SK-N-MC (cell line): ENCODE data around the gene ITGA7.

ENCODE experiments used
- DNase-seq: peaks from one replicate; pipeline ENCODE4 v3.0.0-alpha.2; 2011; ENCODE audit warnings: low read depth, low spot score
- H3K27ac ChIP-seq: fragments of 200-600 bp; sonication (generic); 2 replicates; pipeline ENCODE4 v1.5.1; 2016; ENCODE audit warnings: mixed run types
- H3K36me3 ChIP-seq: fragments of 200-600 bp; sonication (generic); 2 replicates; pipeline ENCODE4 v1.6.1; 2017; ENCODE audit warnings: antibody characterized with exemption, low read length, mixed read lengths; ENCODE audit not compliant: insufficient read depth
- H3K4me3 ChIP-seq: fragments of 200-600 bp; sonication (generic); 2 replicates; pipeline ENCODE4 v1.5.1; 2016
- H3K9ac ChIP-seq: fragments of 200-600 bp; sonication (generic); 2 replicates; pipeline ENCODE4 v1.8.0; 2017; ENCODE audit warnings: mixed run types, mixed read lengths; ENCODE audit not compliant: insufficient read length
- H3K9me3 ChIP-seq: fragments of 200-600 bp; sonication (generic); 2 replicates; pipeline ENCODE4 v1.6.1; 2017; ENCODE audit warnings: low read depth, mild to moderate bottlenecking, antibody characterized with exemption, low read length, moderate library complexity, mixed read lengths
- EZH2 ChIP-seq: fragments of 200-600 bp; sonication (generic); IDR thresholded peaks from one replicate; pipeline ENCODE4 v1.6.1; 2017; ENCODE audit warnings: antibody characterized with exemption
- FOXP2 ChIP-seq: optimal IDR thresholded peaks from 2 replicates; pipeline ENCODE3; 2011; ENCODE audit warnings: mild to moderate bottlenecking, moderate library complexity; ENCODE audit not compliant: insufficient read depth; ENCODE audit errors: extremely low read length, control extremely low read depth
- POLR2AphosphoS5 ChIP-seq: IDR thresholded peaks from 2 replicates; pipeline ENCODE4 v1.6.1; 2012; ENCODE audit warnings: mild to moderate bottlenecking, low read depth, low read length, borderline replicate concordance

ITGA7 gene

DNA sequence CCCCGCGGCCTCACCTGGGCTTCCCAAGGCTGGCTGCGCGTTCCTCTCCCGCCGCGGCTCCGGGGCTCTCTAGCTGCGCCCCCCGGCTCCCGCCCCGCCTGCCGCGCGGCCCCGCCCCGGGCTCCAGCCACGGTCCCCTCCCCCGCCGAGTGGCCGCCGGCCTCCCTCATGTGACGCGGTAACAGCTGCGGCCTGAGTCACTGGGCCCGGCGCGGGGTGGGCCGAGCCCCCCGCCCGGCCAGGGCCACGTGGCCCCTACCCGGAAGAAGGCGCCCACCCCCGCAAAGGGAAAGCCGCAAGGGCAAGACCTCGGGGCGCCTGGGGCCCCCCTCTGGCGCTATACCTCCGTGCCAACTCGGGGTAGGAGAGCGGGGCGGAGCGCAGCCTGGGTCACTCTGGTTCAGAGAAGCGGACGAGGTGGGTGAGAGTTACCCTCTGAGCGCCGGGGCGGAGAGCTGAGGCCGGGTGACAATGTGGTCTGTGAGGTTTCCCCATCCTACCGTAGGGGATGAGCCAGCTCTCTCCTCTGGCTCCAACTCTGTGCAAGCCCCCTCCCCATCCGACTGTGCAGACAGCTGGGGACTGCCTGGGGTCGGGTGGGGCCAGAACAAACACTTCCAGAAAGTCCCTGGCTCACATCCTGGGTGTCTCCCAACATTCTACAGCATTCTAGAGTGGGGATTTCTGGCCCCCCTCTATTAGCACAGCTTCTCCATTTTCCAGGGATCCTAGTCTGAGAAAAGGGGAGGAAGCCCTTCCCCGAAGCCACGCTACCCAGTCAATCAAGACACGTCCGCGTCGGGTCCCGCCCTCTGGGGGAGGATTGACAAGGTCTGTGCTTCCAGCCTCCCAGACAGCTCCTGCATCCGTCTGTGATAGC, 21.5 kb upstream of the ITGA7 start, which contains the start of gene CD63:
TSS of gene CD63 (minus strand) at position 71 of the 880 bp plus-strand sequence. CDS start 668 bp downstream, outside the sequence.
- Histone ChIP-seq H3K36me3 (peaks cover 27% of the 10 kb centered on the region), H3K9me3 (no peaks in the 10 kb centered on the region), H3K9ac (peak within 1 kb of the TSS; percentile 87), H3K27ac (peak within 1 kb of the TSS; percentile 65), H3K4me3 (peak within 1 kb of the TSS; percentile 87)
- TF ChIP-seq EZH2 (no peak), POLR2AphosphoS5 (peak; percentile 71)
- no peak for DNase-seq

- H3K4me3 ChIP-seq = peak overlapping the region; percentile 87
- TF ChIP-seq EZH2 = no peak
- TF ChIP-seq POLR2AphosphoS5 = no peak; the same call in 1 of the 2 replicates
These were observed 20.7 kb upstream of the ITGA7 start for GRCh38 chr12:55728186-55728938.

DNA sequence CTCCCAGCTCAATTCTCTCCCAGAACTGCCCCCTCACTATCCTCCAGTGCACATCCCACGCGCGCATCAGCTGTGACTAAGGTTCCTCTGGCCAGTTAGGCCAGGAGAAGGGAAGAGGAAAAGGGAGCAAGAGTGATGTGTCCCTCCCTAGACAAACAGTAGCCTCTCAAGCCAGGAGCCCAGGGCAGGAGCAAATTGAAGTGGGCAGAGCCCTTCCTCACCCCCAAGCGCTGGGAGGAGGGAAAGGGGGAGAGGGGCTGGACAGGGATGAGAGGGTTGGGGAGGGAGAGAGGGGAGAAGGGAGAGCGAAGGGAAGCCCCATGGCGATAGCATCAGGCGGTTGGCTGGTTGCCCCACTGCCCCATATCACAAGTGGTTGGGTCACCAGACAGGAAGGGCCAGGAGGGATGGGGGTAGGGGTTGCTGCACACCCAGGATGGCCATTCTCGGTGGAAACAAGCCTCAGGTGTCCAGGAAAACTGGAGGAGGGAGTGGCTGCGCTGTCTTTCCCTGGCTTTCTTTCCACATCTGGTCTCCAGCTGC, 20.0 kb upstream of the ITGA7 start:
- TF ChIP-seq POLR2AphosphoS5 (no peak), FOXP2 (no peak), EZH2 (no peak)
- Histone ChIP-seq H3K36me3 (peaks cover 32% of the 10 kb centered on the region), H3K27ac (no peak overlapping the region), H3K4me3 (peak overlapping the region; percentile 87), H3K9ac (peak overlapping the region; percentile 87), H3K9me3 (no peaks in the 10 kb centered on the region)
- DNase-seq = no peak

More at GRCh38 chr12:55728186-55728938, 20.7 kb upstream of the ITGA7 start:
- Histone ChIP-seq H3K9ac (peak overlapping the region; percentile 87), H3K27ac (peak overlapping the region; percentile 65), H3K36me3 (peaks cover 32% of the 10 kb centered on the region), H3K9me3 (no peaks in the 10 kb centered on the region)
- no peak for DNase-seq

- peaks cover 32% of the 10 kb centered on the region for H3K36me3 ChIP-seq
- peak overlapping the region; percentile 87 for H3K9ac ChIP-seq
- peak overlapping the region; percentile 87 for H3K4me3 ChIP-seq
- no peak overlapping the region for H3K27ac ChIP-seq
- DNase-seq = no peak
- no peaks in the 10 kb centered on the region for H3K9me3 ChIP-seq
- TF ChIP-seq FOXP2 (no peak), EZH2 (no peak), POLR2AphosphoS5 (no peak)
These were observed 19.3 kb upstream of the ITGA7 start for GRCh38 chr12:55726971-55727370.

DNA sequence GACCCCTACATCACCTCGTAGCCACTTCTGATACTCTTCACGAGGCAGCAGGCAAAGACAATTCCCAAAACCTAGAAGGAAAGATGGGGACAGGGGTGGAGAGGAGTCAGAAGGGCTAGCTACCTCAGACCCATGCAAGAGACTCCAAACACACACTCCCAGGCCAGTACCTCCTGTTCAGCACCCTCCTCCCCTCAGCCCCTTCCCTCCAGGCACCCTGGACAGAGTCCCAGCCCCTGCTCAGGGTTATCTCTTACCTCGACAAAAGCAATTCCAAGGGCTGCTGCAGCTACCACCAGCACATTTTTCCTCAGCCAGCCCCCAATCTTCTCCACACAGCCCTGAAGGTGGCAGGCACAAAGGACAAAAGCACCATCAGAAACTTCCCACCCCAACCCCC, 17.9 kb upstream of the ITGA7 start:
- H3K4me3 ChIP-seq = no peak overlapping the region
- H3K27ac ChIP-seq = no peak overlapping the region
- no peak for DNase-seq
- no peak overlapping the region for H3K9ac ChIP-seq
- H3K36me3 ChIP-seq = peaks cover 32% of the 10 kb centered on the region
- no peak for TF ChIP-seq EZH2
- TF ChIP-seq FOXP2 = no peak
- TF ChIP-seq POLR2AphosphoS5 = no peak
- H3K9me3 ChIP-seq = no peaks in the 10 kb centered on the region

DNA sequence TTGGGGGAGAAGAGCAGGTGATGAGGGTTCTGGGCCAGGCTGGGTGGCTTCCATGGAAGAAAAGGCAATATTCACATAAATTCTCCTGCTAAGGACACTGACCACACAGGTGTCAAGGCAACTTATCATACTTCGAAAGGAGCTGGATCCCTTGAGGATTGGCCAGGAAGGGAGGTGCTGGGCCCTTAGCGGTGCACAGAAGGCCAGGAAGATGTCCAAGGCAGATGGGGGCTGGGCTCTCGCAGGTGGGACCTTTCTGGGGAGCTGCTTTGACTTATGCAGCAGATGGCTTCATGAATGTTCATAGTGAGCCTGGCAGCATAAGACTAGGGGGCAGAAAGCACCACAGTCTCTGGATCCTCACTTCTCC, 17.2 kb upstream of the ITGA7 start:
- H3K36me3 ChIP-seq = peaks cover 32% of the 10 kb centered on the region
- no peak for DNase-seq
- H3K9me3 ChIP-seq = no peaks in the 10 kb centered on the region
- no peak overlapping the region for H3K27ac ChIP-seq
- no peak overlapping the region for H3K4me3 ChIP-seq
- H3K9ac ChIP-seq = no peak overlapping the region
- TF ChIP-seq EZH2 (no peak), FOXP2 (no peak), POLR2AphosphoS5 (no peak)

- no peak for DNase-seq
- Histone ChIP-seq H3K4me3 (no peak overlapping the region), H3K9ac (no peak overlapping the region), H3K9me3 (no peaks in the 10 kb centered on the region), H3K27ac (no peak overlapping the region), H3K36me3 (peaks cover 32% of the 10 kb centered on the region)
- TF ChIP-seq EZH2 = no peak
These were observed 16.7 kb upstream of the ITGA7 start for GRCh38 chr12:55724226-55724939.
